Dermis lymphatic vessel endothelial cell (primary cell): ENCODE data around the gene TTLL8. TPM values are rescaled to one million over a fixed set of nuclear protein-coding genes. Genes with fewer than 3 reads are reported as not detected.

Source experiments
- total RNA-seq: library from RNA; depleted of rRNA; stranded (reverse); fragments of >200 nt; gene quantifications from 2 replicates; pipeline ENCODE4 v1.2.1, GENCODE V29; 2014

The TTLL8 gene
- total RNA-seq = not detected in 2 replicates

DNA sequence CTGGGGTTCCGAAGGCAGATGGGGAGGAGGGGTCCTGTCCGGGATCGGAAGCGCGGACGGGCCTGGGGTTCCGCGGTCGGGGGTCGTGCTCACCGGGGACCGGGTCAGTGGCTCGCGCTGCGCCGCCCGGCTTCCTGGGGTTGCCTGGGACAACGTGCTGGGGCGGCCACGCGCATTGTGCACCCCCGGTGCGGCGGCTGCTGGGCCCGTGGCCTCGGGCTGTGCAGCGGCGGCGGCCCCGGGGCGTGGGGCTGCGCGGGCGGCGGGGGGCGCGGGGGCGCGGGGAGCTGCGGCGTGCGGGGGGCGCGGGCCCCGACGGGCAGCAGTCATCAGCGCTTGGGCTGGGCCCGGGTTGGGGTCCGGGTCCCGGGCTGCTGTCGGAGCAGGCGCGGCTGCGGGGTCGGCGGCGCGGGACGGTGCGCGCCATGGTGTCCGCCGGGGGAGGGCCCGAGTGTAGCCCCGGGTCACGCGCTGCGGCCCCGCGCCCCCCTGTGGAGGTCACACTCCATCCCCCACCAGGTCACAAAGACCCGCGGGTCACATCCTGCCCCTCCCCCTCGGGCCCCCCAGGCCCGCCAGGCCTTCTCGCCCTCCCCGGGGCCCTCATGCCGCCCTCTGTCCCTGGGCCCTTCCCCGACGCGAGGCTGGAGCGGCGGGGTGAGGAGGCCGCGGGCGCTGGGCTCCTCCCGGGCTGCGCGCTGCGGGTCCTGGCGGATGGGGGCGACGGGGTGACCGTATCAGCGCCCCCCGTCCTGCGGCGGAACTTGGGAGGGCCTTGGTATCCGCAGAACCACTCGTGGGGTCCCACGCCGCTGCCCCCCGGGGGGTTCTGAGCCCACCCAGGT, at the start of gene TTLL8:
TTLL8 (minus strand) TSS at position 238 of the 845 bp plus-strand sequence.

DNA sequence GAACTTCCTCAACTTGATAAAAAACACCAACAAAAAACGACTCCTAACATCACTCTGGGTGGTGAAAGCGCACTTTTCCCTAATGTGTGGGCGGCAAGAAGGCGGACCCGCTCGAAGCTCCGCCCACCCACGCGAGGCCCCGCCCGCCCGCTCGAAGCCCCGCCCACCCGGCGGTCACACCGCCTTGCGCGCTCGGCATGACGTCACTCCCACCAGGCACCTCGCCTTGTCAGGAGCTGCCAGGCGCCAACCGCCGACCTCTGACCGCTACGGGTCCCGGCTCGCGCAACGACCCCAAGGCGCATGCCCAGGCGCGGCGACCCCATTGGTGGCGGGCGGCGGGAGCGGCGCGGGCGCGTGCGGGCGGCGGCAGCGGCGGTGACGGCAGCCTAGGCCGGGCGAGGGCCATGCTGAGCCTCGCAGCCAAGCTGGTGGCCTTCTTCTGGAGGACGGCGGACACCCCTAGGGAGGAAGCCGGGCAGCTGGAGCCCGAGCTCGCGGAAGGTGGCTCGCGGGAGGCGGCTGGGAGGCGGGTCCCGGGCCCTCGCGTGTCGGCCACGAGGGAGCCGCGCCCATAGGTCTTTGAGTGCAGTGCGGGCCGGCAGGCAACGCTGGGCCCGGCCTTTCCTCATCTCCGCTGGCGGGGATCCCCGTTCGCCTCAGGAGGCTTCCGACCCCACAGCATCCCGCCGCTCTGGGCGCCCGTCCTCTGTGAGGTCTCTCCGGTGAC, 31.7 kb upstream of the TTLL8 start, which contains the start of gene MOV10L1:
MOV10L1 (plus strand) TSS at position 325 of the 730 bp plus-strand sequence; CDS start at position 408, 83 bp downstream.

DNA sequence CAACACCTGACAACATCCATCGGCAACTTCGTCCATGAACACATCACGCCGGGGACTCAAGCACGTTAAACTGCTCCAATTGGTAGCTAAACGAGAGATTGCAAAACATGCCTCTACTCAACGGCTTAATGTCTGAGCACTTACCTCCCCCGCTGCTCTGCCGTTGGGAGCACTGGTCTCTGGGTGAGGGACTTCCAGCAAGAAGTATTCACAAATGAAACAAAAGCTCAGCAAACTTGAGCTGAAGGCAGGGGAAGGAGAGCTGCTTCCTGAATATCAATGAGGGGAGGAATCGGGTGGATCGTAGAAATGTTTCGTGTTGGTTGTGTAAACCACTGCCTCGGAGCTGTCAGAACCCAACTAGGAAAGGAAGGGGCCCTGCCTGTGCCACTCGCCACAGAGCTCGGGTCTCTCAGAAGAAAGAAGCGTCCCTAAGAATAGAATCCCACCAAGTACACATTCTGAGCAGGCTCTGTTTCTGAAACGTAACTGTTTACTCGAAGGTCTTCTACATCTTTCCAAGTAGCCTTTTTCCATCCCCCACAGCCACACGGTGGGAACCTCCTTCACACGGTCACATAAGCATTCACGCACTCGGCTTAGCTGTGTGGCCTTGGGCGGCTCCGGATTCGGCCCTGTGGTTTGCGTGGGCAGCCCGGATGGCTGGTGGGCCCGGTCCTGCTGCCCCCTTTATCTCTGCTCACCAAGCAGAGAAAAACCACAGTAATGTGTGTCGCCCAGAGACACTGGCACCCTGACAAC, 27.3 kb upstream of the TTLL8 start, which contains the start of gene MLC1:
MLC1 (minus strand) TSS at position 216 of the 762 bp plus-strand sequence. CDS start 524 bp downstream, outside the sequence.

DNA sequence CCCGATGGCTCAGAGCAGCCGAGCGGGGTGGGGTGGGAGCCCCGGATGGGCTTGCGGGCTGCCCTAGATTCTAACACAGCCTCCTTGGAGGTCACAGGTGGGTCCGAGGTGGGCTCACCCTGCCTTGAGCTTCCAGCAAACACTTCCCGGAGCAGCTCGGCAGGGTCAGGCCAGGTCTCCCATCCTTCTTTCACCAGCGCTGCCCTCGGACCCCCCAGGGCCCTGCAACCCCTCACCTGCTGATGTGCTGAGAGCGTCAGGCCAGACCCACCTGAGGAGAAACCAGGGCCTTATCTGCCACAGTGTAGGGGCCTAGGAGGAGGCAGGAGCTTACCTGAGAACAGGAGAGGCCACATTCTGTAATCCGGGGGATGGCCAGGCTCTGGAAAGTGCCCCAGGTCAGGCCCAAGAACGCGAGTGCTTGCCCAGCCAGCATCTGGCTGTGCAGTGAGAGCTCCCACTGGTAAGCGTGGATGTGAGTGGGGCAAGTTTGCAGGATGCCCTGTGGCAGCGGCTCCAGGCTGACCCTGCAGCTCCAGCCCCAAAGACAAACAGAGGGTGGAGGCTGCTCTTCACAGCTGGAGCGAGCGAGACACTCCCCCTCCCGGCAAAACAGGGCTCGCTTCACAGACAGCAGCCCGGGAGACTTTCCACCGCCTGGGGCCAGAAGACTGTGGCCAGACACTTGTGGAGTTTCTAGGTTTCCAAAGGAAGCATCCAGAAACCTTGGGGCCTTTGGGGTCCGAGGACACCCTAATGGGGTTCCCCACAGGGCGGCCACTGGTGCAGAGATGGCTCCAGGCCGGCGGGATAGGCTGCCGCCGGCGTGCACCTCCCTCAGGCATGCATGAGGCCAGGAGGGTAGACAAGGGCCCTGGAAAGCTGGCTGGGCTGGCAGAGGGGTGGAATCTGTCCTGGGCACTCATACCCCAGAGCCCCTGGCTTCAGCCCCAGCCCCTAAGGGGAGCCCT, 45.6 kb downstream of the TTLL8 start, which contains the start of gene IL17REL:
IL17REL (minus strand) TSS at position 555 of the 971 bp plus-strand sequence; CDS start at position 436, 119 bp downstream.

Other genes starting within 250 kb of the TTLL8 start
- gene BRD1, start 230.4 kb downstream of the TTLL8 start, total RNA-seq = 21.0 and 26.8 TPM in 2 replicates
- 11.9 and 14.4 TPM in 2 replicates for gene ZBED4, start 204.5 kb downstream of the TTLL8 start, total RNA-seq
- 15.4 and 17.4 TPM in 2 replicates for gene ALG12, start 139.9 kb downstream of the TTLL8 start, total RNA-seq
- 61.8 and 79.5 TPM in 2 replicates for gene CRELD2, start 139.7 kb downstream of the TTLL8 start, total RNA-seq
- 147 and 270 TPM in 2 replicates for gene PIM3, start 97.5 kb downstream of the TTLL8 start, total RNA-seq
- under 0.01 TPM in 1 of 2 replicates, not detected in the other for gene IL17REL, start 45.5 kb downstream of the TTLL8 start, total RNA-seq
- gene MLC1, start 27.1 kb upstream of the TTLL8 start, total RNA-seq = not detected in 2 replicates
- gene MOV10L1, start 31.7 kb upstream of the TTLL8 start, total RNA-seq = 26.8 and 32.8 TPM in 2 replicates
- gene PANX2, start 112.4 kb upstream of the TTLL8 start, total RNA-seq = 0.22 and 0.26 TPM in 2 replicates
- 11.2 and 15.6 TPM in 2 replicates for gene TRABD, start 127.6 kb upstream of the TTLL8 start, total RNA-seq
- gene SELENOO, start 142.7 kb upstream of the TTLL8 start, total RNA-seq = 13.8 and 16.8 TPM in 2 replicates
- 19.6 and 20.5 TPM in 2 replicates for gene TUBGCP6, start 186.7 kb upstream of the TTLL8 start, total RNA-seq
- 12.8 and 14.9 TPM in 2 replicates for gene HDAC10, start 193.0 kb upstream of the TTLL8 start, total RNA-seq
- 55.0 and 57.7 TPM in 2 replicates for gene MAPK12, start 203.4 kb upstream of the TTLL8 start, total RNA-seq
- gene MAPK11, start 212.1 kb upstream of the TTLL8 start, total RNA-seq = 17.6 and 19.6 TPM in 2 replicates
- gene PLXNB2, start 249.3 kb upstream of the TTLL8 start, total RNA-seq = 53.4 and 59.0 TPM in 2 replicates